Activated CD4-positive, CD25-positive, alpha-beta regulatory T cell (primary cell): ENCODE measurements around the gene TSPAN18.

ENCODE experiments used
- DNase-seq, 4 experiments: peaks; one replicate each; lab custom pipeline; 2025; lab: John Stamatoyannopoulos, UW

TSPAN18 gene

DNA sequence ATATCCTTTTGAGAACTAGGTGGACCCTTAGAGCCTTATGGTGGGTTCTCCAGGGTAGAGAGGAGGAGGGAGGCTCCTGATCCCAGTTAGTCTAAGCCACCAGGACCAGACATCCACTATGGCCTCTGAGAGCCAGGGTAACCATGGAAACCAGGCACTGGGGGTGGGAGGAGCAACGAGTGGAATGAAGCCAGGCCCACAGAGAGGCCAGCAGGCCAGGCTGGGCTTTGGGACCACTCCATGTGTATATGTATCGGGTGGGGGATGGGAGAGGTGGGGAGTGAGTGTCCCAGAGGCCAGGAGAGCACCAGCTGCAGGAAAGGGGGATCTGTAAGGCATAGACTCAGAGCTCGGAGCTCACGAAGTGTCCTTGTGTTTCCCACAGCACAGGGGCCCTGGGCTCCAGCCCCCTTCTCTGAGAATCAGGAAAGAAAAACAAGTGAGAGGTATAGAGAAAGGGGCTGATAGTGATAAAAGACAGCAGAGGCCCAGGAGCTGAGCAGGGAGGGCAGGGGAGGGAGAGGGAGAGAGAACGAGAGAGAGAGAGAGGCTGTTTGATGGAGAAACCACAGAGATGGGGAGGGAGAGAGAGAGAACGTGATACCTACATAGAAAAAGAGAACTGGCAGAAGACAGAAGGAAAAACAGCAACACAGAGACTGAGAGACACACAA, 15.5 kb upstream of the TSPAN18 start:
- no peak for DNase-seq

DNA sequence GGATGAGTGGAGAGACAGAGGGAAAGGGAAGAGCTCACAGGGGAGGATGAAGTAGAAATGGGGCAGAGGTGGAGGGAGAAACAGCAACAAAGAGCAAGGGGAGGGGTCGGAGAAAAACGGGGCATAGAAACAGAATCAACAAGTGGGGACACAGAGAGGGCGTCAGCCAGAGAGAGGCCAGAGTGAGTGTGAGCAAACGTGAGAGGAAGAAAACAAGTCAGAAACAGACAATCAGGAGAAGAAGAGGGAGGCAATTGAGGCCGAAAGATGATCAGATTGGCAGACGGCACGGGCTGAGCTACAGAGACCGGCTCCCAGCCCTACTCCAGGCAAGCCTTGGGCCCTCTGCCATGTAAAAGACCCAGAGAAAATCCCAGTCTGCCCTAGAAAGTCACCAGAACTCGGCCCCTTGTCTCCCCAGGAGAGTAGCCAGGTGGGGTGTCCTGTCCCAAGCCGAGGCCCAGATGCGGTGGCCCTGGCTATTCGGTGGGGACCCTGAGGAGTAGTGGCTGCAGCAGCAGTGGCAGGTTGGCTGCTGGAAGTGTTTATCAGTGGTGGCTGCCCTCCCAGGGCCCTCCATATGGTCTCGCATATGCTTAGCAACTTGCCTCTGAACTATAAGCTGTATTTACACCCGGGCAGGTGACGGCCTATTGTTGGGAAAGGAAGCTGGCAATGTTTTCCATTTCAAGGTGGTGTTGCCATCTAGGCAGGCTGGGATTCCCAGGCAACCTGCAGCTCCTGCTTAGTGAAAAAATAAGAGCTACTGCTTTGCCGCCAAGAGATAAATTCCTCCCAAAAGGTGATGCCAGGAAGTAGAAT, 14.8 kb upstream of the TSPAN18 start:
- no peak for DNase-seq

DNA sequence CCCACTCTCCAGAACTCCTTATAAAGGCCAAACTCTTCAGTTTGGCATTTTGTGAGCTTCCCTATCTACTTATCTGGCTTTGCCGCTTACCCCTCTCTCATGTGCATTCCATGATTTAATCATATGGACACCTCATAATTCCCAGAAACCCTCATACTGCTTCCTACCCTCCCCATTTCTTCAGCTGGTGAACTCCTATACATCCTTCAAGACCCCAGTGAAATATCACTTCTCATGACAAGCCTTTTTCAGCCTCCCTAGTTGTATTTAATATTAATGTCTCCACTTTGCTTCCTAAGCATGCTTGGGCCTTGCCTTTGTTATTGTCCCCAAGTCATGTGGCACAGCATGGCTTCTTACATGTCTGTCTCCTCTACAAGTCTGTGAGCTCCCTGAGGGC, 13.7 kb upstream of the TSPAN18 start:
- DNase-seq, result no peak

DNA sequence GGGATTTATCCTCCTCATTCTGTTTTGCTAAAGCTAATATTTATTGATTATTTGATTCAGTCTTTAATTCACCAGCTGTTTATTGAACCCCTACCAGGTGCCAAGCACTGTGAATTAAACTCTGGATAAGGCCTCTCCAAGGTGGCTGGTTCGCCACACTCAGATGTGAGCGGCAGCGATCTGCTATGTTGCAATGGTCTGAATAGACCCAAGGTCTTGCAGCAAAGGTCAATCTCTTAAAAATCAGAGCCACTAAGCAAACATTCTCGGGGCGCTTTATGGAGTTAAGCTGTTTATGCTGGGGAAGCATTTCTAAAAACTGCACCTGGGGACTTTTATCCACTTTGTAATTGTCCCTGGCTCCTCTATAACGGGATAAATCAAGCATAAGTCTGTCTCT, 10.5 kb upstream of the TSPAN18 start:
- DNase-seq, result no peak

DNA sequence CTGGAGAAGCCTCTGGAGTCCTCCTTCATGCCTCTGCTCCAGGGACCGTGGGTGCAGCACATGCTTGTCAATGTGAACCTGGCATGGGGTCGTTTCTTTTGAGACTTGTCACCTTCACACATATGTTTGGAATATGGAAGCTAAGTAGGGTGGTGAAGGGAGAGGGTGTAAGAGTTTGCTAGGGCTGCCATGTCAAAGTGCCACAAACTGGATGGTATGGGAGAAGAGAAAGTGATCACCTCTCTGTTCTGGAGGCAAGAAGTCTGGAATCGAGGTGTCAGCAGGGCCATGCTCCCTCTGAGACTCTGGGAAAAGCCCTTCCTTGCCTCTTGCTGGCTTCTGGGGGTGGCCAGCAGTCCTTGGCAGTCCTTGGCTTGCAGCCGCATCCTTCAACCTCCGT, 8.7 kb upstream of the TSPAN18 start:
- no peak for DNase-seq

DNA sequence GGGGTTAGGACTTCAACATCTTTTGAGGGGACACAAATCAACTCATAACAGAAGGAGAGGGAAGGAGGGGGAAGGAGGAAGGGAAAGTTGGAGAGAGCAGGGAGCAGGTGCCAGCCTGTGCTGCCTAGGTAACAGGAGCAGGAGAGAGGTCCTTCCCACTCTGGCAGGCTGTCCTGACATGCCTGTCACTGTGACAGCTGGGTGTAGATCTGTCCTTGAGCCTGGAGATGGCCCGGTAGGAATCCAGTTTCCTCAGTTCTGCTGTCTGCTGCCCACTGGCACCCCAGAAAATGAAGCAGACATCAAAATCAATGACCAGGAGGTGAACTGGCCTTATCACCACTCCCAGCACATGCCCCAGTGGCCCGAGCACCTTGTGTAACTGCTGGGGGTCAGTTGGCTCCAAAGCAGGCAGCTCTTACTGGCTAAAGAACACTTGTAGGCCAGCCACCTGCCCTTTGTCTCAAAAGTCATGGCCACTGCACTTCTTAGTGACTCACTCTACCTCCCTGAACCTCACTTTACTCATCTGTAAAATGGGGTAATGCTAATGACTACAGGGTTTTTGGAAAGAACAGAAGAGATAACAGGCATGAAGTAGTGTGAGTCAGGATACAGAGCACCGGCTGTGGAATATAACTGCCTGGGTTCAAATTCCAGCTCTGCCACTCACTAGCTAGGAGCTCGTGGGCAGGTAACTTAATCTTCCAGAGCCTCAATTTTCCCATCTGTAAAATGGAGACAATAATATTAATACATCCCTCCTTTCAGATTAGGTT, 8.0 kb upstream of the TSPAN18 start:
- DNase-seq, result no peak

DNA sequence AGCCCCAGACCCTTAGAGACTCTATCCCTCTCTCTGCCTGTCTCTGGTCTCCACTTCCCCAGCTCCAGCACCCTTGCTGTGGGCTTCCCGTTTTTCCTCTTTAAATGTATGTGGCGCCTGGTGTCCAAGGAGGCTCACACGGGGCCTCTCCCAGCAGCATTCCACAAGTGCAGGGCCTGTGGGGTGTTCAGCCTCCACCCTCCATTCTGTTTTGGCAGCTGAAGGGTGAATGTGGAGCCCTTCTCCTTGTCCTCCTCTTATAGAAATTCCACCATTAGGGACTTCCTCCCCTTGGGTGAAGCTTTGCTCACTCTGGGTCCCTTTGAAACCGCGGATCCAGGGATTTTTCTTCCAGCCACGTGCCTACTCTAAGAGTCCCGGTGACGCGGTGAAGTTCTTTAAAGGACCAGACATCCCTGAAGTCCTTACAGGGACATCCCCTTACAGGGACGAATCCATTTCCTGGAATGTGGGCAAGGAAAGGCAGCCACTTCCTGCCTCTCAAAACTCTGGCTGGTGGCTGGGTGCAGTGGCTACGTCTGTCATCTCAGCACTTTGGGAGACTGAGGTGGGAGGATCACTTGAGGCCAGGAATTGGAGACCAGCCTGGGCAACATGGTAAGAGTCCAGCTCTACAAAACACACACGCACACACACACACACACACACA, 1.6 kb upstream of the TSPAN18 start:
- no peak for DNase-seq

DNA sequence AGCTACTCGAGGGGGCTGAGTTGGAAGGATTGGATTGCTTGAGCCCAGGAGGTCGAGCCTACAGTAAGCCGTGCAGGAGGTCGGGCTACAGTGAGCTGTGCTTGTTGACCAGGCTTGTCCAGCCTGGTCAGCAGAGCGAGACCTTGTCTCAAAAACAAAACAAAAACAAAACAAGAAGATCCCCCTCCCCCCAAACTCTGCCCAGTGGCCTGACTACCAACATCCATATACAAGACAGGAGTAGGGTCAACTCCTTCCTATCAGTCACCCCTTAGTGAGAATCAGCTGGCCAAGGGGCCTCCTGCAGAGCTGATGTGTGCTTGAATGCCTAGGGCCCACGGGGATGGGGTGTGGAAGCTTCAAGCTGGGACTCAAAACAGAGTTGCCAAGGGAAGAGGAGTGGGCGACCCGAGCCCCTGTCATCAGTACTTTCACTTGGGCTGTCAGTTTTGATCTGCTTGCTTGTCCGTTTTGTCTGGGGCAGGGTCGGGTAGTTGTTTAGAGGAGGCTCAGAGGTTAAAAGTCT, 942 bp upstream of the TSPAN18 start:
- DNase-seq, result no peak

DNA sequence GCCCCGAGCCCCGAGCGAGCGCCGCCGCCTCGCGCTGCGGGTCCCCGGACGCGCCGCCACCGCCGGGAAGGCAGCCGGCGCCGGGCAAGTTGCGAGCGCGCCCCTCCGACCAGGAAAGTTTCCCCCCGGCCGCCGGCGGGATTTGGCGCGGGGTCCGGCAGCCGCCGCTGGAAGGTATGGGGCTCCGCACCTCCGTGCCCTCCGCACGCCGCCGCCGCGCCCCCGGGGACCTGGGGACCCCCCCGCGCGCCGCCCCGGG, 281 bp downstream of the TSPAN18 start:
- no peak for DNase-seq

DNA sequence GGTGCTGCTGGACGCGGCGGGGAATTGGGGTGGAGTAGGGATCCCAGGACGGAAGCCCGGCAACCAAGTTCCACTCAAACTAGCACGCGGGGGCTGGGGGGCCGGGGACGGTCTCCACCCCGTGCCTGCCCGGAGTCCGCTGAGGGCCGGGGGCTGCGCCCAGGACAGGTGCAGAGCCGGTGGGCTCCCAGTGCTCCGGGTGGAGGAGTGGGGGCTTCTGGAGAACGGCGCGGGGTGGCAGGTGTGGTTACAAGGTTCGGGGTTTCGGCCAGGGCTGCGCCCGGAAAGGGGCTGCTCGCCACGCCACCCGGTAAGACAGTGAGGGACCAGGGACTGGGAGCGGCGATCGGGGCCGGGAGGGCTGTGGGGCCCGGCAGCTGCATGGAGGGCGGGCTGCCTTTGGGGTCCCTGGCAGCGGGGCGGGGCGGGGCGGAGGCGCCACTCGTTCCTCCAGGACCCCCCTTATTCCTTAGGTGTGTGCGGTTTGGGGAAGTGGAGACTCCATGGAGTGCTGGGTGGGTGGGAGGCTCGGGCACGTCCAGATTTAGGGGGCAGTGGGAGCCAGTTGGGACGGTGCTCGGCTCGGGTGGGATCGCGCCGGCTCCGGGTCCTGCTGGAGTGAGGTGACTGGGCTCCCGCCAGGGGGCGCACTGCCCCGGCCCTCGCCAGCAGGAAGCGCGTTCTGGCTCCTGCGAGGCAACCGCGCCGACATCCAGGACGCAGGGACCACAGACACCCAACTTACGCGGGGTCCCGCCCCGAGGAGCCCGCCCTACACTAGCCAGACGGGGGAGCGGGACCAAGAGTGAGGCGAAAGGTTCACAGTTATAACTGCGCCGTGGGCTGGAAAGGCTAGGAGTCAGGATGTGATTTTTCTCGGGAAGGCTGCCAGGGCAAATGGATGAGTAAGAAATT, 868 bp downstream of the TSPAN18 start:
- DNase-seq, result peak; percentile 57 to 64 (median 60)

DNA sequence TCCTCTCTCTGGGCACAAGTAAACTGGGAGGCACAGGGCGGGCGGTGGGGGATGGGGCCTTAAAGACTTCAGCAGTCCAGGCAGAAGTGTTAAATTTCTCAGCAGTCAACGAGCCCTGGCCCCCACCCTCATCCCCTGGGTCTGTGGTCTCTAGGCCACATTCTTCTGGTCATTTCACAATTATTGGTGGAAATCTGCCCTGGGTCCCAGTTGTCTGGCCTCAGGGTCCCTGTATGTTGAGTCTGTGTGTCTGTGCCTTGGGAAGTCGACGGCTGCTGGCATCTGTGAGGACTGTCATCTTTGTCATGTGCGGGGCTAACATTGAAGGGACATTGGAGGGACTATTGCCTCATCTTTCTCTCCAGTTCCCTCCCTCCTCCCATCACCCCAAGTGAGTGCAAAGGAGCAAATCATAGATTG, 1.7 kb downstream of the TSPAN18 start:
- no peak for DNase-seq

DNA sequence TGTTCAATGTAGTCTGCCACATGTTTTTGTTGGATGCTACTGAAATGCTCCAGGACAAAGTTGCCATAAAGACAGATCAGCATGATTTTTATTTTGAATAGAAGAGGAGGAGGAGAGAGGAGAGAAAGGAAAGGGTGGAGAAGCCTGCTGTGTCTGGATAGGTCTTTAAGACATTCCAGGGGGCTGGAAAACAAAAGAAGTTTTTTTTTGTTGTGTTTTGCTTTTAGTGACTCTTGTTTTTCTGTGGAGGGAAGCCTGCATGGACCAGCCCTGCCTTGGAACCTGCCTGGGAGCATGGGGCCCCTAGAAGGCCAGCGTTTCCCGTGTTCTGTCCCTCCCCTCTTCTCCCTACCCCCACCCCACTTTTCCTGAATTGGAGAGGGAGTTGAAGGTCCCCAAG, 2.3 kb downstream of the TSPAN18 start:
- no peak for DNase-seq

DNA sequence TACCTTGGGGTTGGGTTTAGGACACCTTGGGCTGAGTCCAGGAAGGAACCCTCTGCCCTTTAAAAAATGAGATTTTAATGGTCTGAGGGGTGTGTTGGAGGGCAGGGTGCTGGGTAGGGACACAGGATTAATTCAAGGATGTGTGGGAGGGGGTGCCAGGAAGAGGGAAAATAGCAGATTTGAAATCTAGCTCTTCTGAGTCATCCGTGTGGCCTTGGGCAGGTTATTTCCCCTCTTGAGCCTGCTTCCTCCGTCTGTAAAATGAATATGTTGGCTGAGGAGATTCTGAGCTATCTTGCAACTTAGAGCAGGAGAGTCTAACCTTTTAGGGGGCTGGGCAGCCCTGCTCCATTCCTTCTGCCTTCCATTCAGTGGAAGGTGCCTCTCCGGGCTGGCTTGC, 3.0 kb downstream of the TSPAN18 start:
- no peak for DNase-seq

DNA sequence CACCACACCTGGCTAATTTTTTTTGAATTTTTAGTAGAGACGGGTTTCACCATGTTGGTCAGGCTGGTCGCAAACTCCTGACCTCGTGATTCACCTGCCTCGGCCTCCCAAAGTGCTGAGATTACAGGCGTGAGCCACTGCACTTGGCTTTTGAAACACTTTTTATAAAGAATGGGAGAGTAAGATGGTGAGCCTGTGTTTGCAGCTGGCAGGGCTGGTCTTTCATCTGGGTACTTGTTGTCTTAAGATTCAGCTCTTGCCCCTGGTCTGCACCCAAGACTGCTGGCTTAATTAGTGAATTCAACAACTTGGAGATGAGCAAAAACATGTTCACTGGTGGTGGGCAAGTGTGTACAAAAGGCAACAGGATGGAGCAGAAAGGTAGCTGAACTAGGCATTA, 4.0 kb downstream of the TSPAN18 start:
- DNase-seq, result no peak

DNA sequence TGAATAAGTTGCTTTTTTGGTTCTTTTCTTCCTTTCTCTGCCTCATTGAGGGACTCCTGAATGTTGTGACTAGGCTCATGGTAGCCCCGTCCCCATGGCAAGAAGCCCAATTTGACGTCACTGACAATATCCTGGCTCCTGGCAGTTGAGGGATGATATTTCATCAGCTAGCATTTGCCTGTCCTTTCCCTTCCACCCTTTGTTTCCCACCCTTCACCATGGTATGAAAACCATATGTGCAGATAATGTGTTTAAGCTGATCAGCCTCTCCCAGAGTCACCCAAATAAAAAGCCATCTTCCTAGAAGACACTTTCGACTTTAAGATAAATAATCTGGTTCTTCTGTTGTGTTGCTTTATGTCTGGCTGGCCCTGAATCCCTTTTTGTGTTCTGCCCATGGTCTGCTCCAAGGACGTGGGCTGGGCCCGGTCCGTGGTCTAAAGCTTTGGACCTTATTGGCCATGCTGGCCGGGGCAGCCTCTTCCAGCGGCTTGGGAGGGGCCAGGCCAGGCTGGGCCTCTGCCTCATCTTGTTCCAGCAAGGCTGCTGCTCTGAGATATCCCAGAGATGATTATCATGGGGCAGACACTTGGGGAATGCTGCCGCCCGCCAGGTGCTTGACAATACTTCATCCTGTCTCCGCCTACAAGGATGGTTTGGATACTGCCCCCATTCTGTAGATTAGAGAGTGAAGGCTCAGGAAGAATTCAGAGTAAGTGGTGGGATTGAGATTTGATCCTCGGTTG, 5.1 kb downstream of the TSPAN18 start:
- DNase-seq, result no peak

DNA sequence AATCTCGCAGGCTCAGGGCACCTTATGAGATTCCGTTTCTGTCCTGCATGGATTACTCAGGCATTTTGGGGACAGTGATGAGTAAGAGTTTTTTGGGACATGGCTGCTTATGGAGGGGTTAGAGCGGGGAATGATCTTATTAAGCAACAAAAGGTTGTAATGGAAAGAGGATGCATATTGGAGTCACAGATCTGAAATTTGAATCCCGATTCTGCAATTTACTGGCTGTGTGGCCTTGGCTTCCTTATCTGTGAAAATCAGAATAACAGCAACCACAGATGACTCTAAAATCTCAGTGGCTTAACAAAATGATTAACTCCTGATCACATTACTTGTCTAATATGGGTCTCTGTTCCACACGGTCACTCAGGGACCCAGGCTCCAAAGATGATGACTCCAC, 5.8 kb downstream of the TSPAN18 start:
- no peak for DNase-seq

DNA sequence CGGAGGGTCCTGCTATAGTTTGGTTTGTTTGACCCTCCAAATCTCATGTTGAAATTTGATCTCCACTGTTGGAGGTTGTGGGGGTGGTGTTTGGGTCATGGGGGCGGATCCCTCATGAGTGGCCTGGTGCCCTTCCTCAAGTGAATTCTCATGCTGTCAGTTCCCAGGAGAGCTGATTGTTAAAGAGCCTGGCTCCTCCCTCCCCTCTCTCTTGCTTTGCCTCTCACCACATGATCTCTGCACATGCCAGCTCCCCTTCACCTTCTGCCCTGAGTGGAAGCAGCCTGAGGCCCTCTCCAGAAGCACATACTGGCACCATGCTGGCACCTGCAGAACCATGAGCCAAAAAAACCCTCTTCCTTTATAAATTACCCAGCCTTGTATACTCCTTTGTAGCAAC, 7.1 kb downstream of the TSPAN18 start:
- no peak for DNase-seq

DNA sequence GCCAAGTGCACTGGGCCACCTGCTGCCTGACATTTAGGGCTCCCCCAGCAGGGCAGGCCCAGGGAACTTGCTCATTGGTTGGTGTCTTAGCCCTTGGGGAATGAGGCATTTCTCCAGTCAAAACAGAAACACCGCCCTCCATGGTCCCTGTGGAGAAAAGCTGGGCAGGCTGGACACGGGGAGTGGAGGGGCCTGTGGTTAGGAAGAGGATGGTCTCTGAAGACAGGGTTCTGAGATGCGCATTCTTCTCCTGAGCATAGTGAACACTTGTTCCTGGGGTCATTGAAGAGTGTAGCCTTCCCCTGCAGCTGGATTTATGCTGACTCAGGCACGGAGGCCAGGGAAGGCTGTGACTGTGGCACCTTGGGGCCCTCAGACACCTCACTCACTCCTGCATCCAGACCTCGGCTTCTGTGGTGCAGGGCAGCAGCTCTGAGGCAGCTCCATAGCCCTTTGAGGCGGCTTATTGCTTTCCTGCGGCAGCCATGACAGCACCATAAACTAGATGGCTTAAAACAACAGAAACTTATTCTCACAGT, 8.2 kb downstream of the TSPAN18 start:
- no peak for DNase-seq

DNA sequence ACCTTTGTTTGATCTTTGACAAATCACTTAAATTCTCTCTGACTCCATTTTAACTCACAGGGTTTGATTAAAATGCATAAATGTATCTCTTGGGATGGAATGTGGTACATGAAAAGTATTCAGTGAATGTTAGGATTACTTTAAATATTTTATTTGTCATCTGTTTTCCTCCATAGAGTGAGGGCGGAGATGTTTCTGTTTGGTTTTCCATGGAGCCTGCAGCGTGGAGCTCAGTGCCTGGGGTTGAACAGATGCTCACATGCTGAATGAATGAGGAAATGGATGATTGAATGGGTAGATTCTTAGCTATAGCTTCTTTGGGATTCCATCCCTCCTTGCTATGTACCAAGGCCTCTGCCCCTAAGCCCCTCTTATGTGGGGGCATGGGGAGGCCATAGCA, 10.0 kb downstream of the TSPAN18 start:
- no peak for DNase-seq
